SIG-M5 treated with dmso at 0.1 percent for 504 hours (cell line): Measurements from ENCODE around the gene ZFHX3.

Experiments used
- DNase-seq: peaks from one replicate; lab custom pipeline; 2025; ENCODE audit not compliant: unreplicated experiment; lab: John Stamatoyannopoulos, UW

ZFHX3 gene

DNA sequence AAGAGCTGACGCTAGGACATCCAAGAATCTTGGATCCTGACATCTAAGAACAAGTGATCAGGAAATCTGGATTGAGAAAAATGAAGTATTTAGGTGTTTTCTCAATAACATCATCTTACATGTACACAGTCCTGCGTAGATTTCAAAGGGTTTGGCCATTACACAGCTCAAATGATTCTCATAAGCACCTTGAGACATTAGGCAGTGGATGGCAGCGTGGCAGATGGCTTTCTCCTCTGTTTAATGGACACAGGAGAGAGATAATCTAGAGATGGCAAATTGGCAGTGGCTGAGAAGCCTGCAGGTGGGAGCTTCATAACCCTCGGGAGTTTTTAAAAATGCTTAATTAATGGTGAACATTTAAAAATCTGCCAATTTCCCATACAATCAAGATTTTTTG is 137.5 kb downstream of the ZFHX3 start:
- DNase-seq: no peak

DNA sequence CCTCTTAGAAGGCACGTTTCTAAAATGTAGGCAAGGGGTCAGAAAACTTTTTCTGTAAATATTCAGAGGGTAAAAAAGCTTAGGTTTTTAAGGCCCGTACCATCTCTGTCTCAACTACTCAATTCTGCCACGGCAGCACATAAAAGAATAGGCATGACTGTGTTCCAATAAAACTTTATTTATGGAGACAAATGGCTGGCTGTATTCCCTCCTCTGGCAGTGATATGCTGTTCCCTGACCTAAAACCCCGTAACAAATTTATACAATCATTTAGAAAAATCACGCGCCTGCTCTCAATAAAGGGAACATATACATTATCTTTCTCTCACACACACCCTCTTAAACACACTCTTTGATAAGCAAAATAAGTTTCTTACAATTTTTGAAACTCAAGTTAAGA is 138.7 kb downstream of the ZFHX3 start:
- DNase-seq: no peak

DNA sequence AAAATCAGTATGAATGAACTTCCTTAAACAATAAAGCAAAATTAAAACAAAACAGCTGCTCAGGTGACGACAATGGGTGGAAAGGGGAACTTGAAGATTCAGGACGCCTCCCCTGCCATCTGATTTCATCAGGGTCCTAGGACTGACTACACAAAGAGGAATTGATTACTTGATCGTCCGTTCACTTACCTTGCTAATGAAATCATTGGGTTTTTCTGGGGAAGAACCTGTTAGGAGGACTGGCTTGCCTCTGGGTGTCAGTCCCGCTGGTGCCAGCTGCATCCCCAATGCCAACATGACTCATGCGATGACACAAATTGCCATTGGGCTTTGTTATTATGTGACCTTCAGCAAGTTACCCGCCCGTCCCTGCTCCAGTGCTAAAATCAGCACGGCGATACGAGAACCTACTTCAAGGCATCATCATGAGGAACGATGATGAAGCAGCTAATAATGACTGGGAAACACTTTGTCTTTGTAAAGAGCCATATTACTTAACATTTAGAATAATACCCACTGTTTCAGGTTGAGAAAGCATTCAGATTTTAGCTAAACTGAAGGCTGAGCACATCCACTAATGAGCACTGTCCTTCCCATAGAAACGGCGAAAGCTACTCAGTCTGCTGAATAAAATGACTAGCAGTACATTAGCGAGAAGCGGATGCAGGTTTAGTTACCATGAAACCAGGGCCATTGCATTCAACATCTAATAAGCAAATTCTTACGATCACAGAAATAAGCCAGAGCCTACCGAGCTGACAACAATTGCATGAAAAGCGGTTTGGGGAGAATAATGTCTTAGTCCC is 139.4 kb downstream of the ZFHX3 start:
- no peak for DNase-seq

DNA sequence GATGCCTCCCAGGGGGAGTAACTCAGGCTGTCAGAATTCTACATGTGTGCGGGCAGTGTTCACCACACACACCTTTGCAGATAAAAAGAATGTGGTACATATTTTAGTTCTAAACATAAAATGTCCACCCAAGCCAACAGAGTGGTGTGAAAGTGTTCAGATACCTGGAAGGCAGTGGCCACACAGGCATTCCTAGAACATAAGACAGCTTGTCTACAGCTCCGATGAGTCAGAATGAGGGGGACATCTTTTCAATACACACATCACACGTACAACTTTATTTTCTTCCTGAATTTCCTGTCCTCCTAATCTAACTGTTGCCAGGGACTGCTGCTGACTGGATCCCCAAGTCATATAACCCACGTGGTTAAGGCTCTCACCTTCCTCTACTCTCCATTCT is 142.3 kb downstream of the ZFHX3 start:
- no peak for DNase-seq

DNA sequence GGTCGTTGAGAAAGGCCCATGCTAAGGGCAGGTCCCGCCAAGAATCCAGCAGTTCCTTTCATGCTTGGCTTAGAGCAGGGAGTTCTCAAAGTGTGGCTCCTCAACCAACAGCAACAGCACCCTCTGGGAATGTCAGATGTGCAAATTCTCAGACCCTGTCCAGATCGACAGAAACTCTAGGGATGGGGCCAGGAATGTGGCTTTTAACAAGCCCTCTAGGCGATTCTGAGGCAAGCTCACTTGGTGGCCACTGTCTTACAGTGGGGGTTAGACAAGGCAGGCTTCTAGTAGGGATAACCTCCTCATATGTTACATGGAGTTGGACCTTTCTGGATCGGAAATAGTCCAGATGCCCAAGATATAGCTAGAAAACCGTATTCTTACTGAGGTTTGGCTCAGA is 144.8 kb downstream of the ZFHX3 start:
- no peak for DNase-seq

DNA sequence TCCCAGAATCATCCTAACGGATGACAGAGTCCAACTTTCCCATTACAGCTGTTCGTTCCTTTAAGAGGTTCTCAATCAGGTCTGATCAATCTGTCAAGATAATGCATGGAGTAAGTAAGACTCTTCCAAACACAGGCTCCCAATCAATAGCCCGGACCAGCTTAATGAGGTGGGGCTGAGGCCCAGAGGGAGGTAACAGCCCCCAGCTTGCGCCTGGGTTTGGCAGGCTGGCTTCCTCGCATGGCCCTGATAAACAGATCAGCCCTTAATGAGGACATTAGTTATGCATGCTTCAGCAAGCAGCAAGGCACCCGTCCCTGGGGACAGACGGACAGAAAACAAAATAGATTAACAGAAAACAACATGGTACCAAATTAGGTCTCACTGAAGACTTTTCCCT is 145.7 kb downstream of the ZFHX3 start:
- no peak for DNase-seq

DNA sequence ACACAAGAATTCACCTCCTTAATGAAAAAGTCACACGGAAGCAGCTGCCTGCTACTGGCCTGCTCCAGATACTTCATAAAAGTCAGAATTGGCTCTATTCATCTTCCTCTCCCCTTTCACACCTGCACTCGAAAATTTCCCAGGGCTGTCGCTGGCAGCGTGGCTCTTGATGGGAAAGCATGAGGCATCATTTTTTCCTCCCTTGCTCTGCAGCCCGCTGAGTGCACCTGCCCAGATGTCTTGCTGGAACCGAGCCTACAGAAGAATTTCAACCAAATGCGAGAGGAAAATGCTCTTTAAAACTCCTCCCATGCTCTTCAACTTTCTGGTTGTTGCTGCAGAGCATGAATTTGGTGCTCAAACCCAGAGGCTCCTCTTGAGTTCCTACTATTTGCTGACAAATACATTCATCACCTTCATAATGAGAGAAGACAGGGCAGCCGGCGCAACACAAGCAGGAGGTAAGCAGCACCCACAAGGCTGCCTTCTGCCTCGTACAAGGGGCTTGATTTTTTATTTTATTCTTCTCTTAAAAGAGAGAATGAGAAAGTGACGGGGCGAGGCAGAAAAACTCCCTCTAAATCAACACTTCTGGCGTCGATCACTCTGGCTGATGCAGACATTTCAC is 146.8 kb downstream of the ZFHX3 start:
- DNase-seq: no peak

DNA sequence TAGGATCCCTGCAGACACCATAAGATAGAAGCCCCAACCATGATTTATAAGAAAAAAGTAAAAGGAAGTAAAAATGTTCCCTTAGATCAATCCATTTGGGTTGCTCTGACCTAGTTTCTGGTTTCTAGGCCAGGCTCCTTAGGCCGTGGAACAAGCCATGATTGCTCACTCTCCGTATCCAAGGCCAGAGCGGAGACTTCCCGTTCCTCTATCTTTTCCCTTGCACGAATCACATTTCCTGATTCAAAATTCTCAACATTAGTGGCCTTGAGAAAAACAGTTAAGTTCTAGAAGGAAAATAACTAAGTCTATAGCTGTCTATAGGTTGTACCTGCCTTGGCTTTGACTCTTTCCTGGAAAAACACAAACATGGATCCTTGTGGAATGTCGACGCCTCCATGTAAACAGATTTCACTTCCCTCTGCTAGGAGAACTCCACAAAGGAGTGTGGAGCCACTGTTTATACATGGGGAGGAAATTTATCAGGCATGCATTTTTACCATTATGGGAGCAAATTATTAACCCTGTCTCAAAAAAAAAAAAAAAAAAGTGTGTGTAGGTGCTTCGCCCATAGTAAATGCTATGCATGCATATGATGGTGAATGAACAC is 149.6 kb downstream of the ZFHX3 start:
- DNase-seq: no peak

DNA sequence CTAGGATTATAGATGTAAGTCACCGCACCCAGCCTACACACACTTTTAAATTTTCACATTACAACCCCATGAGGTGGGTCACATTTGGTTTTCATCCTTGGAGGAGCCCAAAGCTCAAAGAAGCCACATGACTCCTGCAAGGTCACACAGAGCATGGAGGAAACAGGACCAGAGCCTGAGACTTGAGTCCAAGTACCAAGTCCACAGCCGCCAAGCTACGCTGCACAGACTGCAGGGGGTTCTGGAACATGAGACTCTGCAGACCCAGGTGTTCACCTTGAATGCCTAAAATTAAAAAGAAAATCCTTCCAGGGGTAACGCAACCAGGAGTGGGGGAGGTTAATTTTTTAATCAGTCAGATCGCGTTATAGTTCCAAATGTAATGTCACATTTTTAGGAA is 150.2 kb downstream of the ZFHX3 start:
- no peak for DNase-seq

DNA sequence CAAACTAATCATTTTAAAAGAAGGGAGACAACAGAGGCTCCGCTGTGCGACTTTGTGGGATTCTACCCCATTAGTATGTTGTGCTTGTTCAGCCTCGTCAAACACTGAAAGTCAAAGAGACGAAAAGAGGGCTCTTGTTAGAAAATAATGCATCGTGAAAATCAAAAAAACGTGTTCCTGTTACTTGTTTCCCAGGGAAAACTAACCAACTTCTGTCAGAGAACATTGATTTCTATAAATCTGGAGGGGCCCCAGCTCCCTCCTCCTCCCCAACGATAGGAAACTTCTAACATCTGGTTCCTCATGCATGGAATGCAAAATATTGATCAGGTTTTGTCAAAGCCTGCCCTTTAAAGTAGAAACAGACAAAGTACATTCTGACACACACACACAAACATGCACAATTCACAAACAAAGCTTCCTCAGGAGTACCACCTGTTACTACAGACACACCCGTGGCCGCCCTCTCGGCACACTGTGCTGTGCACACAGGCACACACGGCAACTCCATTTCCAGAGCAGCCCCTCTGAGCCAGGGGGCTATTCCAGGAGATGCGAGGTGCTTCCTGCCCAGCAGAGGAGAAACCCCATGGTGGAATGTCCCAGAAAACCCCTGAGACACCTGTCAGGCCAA is 151.3 kb downstream of the ZFHX3 start:
- no peak for DNase-seq

DNA sequence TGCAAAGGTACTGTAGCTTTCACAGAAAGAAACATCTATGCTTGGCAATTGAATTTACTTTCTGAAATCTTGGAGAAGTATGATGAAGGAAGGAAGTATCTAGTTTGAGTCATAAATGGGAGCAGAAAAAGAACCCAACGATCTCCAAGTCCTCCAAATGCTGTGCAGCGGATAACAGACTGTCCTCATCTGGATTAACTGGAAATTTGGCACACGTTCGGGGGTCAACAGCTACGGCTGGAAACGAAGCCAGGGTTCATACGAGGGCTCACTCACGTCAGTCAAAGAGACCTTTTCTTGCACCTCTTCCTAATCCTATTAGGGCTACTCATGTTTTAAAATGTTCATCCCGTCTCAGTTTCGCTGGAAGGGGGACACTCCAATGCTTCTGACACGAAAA is 152.0 kb downstream of the ZFHX3 start:
- no peak for DNase-seq

DNA sequence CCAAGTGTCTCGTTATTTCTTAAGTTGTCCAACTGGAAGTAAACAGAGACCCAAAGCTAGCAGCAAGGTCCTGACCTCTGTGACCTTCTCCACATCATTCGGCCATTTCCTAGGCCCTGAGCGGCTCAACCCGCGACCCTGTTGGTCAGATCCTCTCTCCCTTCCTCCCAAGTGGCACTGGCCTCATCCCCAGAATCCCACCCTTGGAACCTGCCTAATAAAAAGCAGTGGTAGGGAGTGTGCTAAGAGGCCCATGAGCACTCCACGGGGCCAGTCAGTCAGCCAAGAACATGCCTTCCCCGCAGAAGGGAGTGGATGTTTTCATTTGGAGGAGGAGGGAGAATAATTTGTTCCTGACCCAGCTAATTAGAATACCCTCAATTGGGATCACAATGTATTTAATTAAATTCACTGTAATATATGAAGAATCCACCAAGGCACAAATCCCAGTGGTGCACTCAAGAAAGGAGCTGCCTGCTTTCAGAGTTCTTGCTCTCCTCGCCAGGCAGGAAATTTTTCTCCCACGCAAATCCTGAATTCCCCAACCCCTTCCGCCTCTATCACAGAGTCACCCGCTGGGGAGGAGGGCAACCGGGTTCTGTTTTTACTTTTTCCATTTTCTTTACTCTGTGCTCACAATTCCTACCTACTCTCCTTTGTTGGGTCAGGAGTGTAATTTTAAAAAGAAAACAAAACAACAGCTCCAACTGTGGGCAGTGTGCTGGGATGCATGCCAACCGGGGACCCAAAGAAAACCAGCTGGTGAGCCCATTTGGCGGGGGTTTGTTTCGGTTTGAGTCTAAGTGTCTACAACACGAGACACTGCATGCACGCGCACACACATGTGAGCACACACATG is 153.4 kb downstream of the ZFHX3 start:
- DNase-seq: no peak

DNA sequence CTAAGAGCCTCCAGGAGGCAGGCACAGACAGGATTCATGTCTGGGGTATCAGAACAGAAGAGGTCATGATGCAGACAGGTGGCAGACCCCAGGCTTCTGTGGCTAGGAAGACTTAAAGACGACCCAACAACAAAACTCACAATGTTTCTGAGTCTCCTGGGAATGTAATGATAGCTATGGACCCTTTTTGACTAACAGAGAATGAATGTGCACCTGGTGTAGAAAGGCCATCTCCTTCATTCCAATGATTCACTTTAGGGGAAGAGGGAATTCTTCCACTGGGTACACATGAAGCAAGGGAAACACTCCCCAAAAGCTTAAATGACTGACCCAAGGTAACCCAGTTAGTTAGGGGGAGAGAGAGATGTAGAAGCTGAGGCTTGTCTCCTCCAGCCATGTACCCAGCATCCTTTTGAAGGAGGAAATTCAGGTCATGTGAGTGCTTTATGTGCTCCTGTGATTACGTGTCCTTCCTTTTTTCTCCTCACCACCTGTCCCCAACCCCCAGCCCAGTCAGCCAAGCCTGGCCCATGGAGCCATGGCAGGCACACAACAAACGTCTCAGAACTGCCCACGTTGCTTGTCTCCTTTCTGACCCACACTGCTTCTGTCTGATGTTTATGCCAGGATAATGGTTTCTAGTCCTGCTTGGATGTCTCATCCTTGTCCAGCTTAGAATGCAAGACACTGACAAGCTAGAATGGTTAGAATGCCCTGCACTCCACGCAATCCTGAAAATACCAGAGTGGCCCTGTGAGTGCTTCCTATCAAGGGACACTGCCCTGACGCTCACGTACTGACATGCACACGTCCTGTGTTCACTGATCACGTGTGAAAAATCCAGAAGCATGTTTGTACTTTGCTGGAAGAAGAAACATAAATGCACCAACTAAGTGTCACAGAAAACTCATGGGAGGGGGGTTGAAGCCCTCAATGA is 156.4 kb downstream of the ZFHX3 start:
- no peak for DNase-seq

DNA sequence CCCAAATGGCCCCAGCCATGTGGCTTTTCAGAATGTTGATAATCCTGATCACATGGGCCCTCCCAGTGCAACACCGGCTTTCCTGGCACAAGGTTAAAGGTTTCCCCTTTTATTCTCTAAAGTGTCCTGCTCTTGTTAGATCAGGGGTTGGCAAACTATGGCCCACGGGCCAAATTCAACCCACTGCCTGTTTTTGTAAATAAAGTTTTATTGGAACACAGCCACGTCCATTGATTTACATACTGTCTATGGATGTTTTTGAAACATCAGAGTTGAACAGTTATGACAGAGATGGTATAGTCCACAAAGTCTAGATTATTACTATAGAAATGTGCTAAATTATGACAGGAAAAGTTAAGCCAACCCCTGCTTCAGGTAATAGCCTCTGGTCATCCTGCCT is 157.3 kb downstream of the ZFHX3 start:
- no peak for DNase-seq

DNA sequence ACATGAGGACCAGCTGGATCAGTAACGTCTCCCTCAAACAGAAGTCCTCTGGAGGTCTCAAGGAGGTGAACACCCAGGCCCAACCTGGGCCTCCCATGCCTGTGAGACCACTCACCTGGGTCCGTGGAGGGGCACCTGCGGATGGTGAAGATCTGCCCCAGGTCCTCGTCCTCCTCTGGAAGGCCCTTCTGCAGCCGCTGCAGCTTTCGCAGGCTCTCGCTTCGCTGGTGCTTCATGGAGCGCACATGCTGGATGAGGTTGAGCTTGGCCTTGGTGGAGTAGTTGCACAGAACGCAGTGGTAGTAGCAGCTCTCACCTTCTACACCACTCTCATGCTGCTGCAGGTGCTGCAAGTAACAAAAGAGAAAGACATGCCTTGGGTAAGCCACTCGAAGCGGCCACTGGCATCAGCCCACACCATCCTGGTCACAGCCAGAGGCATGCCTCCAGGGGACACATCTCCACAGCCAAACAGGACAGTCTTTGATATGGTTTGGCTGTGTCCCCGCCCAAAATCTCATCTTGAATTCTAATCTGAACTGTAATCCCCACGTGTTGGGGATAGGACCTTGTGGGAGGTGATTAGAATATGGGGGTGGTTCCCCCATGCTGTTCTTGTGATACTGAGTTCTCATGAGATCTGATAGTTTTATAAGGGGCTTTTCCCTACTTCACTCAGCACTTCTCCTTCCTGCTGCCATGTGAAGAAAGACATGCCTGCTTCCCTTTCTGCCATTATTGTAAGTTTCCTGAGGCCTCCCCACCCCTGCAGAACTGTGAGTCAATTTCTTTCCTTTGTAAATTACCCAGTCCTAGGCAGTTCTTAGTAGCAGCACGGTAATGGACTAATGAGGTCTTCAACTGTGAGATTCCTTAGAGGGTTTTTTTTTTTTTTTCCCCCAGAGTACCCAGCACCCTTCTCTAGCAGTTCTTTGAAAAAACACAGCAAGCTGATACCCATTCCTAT is 158.0 kb downstream of the ZFHX3 start:
- no peak for DNase-seq

DNA sequence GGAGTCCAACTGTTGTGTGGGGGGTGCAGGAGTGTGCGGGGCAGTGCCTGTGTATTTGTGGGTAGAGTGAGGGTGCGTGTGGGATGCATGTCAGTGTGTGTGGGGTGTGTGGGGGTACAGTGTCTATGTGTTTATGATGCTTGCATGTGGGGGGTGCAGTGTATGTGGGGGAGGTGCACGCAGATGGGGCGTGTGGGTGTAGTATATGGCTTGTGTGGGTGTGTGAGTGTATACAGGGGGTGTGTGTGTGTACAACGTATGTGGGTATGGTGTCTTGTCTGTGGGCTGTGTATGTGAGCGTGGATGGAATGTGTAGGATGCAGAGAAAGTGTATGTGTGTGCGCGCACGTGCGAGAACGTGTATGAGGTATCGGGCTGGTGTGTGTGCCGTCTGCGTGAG is 160.4 kb downstream of the ZFHX3 start:
- DNase-seq: no peak

DNA sequence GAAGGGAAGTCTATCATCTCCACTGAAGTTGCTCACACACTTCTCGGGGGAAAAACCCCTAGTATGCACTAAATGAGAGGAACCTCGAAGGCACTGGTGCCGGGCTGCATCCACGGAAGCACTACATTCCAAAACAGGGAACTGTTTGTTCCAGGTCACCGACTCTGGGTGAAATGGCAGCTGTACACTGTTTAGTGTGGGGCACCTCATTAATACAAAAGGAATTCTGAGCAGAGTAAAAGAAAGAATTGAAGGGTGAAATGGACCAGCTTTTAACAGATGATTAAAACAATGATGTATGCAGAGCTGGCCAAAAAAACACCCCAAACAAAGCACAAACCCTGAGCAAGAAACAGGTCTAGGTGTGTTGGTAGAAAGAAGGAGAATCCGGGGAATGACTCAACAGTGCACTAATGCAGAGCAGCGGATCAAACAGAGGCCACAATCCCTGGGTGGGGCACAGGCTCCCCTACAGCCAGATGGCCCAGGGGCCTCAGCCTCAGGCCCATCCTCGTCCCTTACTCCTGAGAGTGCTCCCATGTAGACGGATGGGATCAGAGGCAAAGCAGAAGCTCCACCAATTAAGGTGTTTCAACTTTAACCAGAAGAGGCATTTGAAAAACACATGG is 161.5 kb downstream of the ZFHX3 start:
- no peak for DNase-seq

DNA sequence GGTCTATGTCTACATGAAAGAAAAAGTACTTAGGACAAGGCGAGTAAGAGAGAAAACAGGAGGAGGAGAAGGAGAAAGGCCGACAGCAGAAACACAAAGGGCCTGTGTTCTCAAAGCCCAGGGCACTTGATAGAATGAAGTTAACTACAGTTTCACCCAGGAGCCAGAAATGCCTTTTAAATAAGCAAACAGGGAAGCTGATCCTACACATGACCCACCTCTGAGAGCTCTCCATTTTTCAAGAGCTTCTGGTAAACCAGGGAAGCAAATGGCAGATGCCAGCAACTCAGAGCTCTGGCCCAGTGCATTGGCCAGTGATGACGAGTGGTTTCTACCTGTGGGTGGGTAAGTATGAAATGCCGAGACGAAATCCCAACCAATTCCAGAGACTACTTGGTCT is 163.4 kb downstream of the ZFHX3 start:
- no peak for DNase-seq
